Nephron progenitor cell (in vitro differentiated cells): ENCODE measurements around the gene GPD1.

Experiments
- DNase-seq: peaks from one replicate; pipeline ENCODE4 v3.0.0; 2021
- H3K27ac Mint-ChIP-seq: 2 replicates; pipeline ENCODE4 v1.8.0; 2021; ENCODE audit warnings: mild to moderate bottlenecking, moderate library complexity, mixed read lengths
- H3K27me3 Mint-ChIP-seq: 2 replicates; pipeline ENCODE4 v1.8.0; 2021; ENCODE audit warnings: mild to moderate bottlenecking, low read depth, mixed read lengths; ENCODE audit not compliant: poor library complexity
- H3K36me3 Mint-ChIP-seq: 2 replicates; pipeline ENCODE4 v1.8.0; 2021; ENCODE audit warnings: low read depth, mixed read lengths
- H3K4me1 Mint-ChIP-seq: 2 replicates; pipeline ENCODE4 v1.8.0; 2021; ENCODE audit warnings: mixed read lengths
- H3K4me3 Mint-ChIP-seq: 2 replicates; pipeline ENCODE4 v1.8.0; 2021; ENCODE audit warnings: mild to moderate bottlenecking, moderate library complexity, mixed read lengths
- H3K9me3 Mint-ChIP-seq: 2 replicates; pipeline ENCODE4 v1.8.0; 2021; ENCODE audit warnings: mild to moderate bottlenecking, moderate library complexity, mixed read lengths
- TF ChIP-seq, protein P1 (sequence below): fragments of 200-600 bp; sonication (generic); IDR thresholded peaks from 2 replicates; pipeline ENCODE4 v1.5.0; 2021; ENCODE audit warnings: antibody characterized with exemption

Gene GPD1

DNA sequence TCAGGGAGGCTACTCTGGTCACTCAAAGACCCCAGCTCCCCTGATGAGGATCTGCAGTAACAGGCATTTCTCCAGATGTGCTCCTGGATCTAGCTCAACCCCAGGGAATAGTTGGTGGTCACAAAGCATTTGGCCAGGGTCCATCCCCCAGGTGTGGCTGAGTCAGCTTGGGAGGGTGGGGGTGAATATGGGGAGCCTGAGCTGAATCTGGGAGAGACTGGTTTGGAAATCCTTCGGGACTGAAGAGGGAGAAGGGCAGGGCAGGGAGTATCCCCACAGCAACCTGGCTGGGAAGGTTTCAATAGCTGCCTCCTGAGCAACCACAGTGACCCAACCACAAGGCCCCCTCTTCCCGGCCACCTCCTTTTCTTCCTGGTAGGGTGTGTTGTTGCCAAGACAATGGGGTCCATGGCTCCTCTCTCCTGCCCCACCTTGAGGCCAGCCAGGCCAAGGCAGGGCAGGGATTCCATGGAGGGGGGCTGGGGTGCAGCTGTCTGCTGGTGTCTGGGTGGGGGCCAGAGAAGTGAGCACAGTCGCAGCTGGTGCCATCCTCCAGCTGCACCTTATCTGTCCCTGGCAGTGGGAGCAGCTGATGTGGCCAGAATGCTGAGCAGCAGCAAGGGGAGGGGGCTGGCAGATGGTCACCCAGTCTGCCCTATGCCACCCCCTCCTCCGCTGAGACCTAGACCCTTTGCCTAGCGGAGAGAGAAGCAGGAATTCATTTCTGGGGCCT, 40.9 kb upstream of the GPD1 start:
- peaks cover 35% of the 10 kb centered on the region for H3K27me3 Mint-ChIP-seq
- H3K36me3 Mint-ChIP-seq: peaks cover 20% of the 10 kb centered on the region
- DNase-seq: no peak
- no peaks in the 10 kb centered on the region for H3K9me3 Mint-ChIP-seq
- TF ChIP-seq, protein P1, sequence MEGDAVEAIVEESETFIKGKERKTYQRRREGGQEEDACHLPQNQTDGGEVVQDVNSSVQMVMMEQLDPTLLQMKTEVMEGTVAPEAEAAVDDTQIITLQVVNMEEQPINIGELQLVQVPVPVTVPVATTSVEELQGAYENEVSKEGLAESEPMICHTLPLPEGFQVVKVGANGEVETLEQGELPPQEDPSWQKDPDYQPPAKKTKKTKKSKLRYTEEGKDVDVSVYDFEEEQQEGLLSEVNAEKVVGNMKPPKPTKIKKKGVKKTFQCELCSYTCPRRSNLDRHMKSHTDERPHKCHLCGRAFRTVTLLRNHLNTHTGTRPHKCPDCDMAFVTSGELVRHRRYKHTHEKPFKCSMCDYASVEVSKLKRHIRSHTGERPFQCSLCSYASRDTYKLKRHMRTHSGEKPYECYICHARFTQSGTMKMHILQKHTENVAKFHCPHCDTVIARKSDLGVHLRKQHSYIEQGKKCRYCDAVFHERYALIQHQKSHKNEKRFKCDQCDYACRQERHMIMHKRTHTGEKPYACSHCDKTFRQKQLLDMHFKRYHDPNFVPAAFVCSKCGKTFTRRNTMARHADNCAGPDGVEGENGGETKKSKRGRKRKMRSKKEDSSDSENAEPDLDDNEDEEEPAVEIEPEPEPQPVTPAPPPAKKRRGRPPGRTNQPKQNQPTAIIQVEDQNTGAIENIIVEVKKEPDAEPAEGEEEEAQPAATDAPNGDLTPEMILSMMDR: no peak
- H3K4me3 Mint-ChIP-seq: no peak overlapping the region
- no peak overlapping the region for H3K27ac Mint-ChIP-seq
- H3K4me1 Mint-ChIP-seq: peaks cover 17% of the 10 kb centered on the region

DNA sequence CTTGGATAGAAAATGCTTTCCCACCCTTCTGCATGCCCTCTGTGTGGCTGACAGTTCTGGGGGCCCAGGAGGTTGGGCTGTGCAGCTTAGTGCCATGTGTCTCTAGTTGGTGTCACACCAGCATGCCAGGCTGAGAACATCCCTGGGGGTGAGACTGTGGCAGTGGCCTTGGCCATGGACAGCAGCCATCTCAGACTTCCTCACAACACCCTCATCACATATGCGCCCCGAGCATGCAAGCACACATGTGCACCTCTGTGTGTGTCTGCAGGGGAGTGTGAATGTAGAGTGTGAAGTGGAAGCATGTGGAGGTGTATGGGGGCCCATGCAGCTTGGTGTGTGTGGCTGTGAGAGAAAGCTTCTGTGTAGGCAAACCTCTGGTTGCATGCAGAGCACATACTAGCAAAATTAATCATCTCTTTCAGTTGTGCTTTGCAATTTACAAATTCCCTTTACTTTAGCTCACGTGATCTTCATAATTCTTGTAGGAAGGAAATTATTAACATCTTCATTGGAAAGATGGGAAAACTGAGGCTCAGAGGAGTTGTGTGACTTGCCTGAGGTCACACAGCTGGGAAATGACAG, 38.0 kb upstream of the GPD1 start:
- H3K9me3 Mint-ChIP-seq: no peaks in the 10 kb centered on the region
- no peak overlapping the region for H3K4me3 Mint-ChIP-seq
- H3K27ac Mint-ChIP-seq: no peak overlapping the region
- H3K27me3 Mint-ChIP-seq: peaks cover 18% of the 10 kb centered on the region
- H3K36me3 Mint-ChIP-seq: peaks cover 13% of the 10 kb centered on the region
- DNase-seq: no peak
- peaks cover 12% of the 10 kb centered on the region for H3K4me1 Mint-ChIP-seq
- TF ChIP-seq, protein P1: no peak

DNA sequence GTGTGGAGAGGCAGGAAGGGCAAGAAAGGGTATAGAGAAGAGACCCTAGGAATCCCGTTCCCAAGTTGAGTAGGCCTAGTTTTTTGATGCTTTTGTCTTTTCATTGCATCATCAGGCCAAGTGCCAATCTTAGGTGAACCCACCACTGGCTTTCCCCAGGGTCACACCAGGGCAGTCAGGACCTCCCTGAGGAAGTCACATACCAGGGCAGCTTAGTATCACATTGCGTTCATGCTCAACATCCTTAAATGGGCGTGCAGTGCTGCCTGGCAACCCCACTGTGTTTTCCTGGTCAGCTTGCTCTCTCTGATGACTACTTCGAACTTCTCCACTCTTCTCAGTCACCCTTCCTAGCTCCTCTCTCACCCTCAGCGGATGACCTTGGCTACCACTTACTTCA, 37.4 kb upstream of the GPD1 start:
- Mint-ChIP-seq H3K27ac (no peak overlapping the region), H3K4me3 (no peak overlapping the region), H3K9me3 (no peaks in the 10 kb centered on the region), H3K4me1 (peaks cover 17% of the 10 kb centered on the region), H3K27me3 (peaks cover 18% of the 10 kb centered on the region), H3K36me3 (peaks cover 7% of the 10 kb centered on the region)
- DNase-seq: no peak
- TF ChIP-seq, protein P1: no peak

DNA sequence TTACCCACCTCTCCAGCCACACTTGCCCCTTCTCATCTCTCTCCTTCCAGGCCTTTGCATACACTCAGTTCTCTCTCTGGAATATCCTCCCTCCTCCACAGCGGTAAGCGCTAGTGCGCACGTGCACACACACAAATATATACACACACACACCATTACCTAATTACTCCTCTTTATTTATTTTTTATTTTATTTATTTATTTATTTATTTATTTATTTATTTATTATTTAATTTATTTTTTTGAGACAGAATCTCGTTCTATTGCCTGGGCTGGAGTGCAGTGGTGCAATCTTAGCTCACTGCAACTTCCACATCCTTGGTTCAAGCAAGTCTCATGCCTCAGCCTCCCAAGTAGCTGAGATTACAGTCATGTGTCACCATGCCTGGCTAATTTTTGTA, 34.7 kb upstream of the GPD1 start:
- Mint-ChIP-seq H3K36me3 (no peaks in the 10 kb centered on the region), H3K27ac (no peak overlapping the region), H3K4me1 (peaks cover 44% of the 10 kb centered on the region), H3K9me3 (no peaks in the 10 kb centered on the region), H3K27me3 (peaks cover 5% of the 10 kb centered on the region), H3K4me3 (no peak overlapping the region)
- TF ChIP-seq, protein P1: no peak
- DNase-seq: no peak

DNA sequence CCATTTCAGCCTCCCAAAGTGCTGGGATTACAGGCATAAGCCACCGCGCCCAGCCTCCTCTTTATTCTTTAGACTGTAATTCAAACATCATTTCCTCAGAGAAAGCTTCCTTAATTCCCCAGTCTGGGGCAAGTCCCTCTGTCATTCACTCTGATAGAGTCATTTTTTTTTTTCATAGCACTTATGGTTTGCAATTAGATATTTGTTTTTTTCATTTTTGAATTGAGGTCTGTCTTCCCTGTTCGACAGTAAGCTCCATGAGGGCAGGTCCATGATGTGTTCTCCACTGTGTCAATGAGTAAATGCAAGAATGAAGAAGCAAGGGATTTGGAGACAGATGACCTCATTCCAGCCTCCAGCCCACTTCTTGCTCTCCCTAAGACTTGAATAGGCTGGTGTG, 34.3 kb upstream of the GPD1 start:
- no peak for DNase-seq
- H3K9me3 Mint-ChIP-seq: no peaks in the 10 kb centered on the region
- TF ChIP-seq, protein P1: no peak
- no peaks in the 10 kb centered on the region for H3K36me3 Mint-ChIP-seq
- H3K27ac Mint-ChIP-seq: no peak overlapping the region
- H3K27me3 Mint-ChIP-seq: peaks cover 5% of the 10 kb centered on the region
- no peak overlapping the region for H3K4me3 Mint-ChIP-seq
- peaks cover 49% of the 10 kb centered on the region for H3K4me1 Mint-ChIP-seq
